Smooth muscle cell (in vitro differentiated cells): Measurements from ENCODE around the gene KRT73. TPM values are rescaled to one million over a fixed set of nuclear protein-coding genes. Genes with fewer than 3 reads are reported as not detected.

Experiments used
- DNase-seq: peaks from one replicate; lab custom pipeline; 2025; ENCODE audit not compliant: unreplicated experiment; lab: John Stamatoyannopoulos, UW
- H2AFZ ChIP-seq: fragments of 200-600 bp; sonication (generic); 2 replicates; pipeline ENCODE4 v1.6.0; 2016; ENCODE audit warnings: antibody characterized with exemption, low read depth, mild to moderate bottlenecking
- H3F3A ChIP-seq: fragments of 200-600 bp; sonication (generic); 2 replicates; pipeline ENCODE4 v1.6.0; 2017; ENCODE audit warnings: antibody characterized with exemption, low read depth
- H3K27ac ChIP-seq: fragments of 200-600 bp; sonication (generic); 2 replicates; pipeline ENCODE4 v1.5.1; 2016; ENCODE audit warnings: low read depth, mild to moderate bottlenecking
- H3K27me3 ChIP-seq: fragments of 200-600 bp; sonication (generic); 2 replicates; pipeline ENCODE4 v1.6.1; 2016; ENCODE audit warnings: low read depth, mild to moderate bottlenecking
- H3K36me3 ChIP-seq: fragments of 200-600 bp; sonication (generic); 2 replicates; pipeline ENCODE4 v1.5.1; 2016; ENCODE audit warnings: low read depth
- H3K4me1 ChIP-seq: fragments of 200-600 bp; sonication (generic); 2 replicates; pipeline ENCODE4 v1.5.1; 2016; ENCODE audit warnings: low read depth
- H3K4me2 ChIP-seq: fragments of 200-600 bp; sonication (generic); 2 replicates; pipeline ENCODE4 v1.6.0; 2016; ENCODE audit warnings: mild to moderate bottlenecking
- H3K4me3 ChIP-seq: fragments of 200-600 bp; sonication (generic); 2 replicates; pipeline ENCODE4 v1.5.1; 2016; ENCODE audit warnings: mild to moderate bottlenecking
- H3K79me2 ChIP-seq: fragments of 200-600 bp; sonication (generic); 2 replicates; pipeline ENCODE4 v1.6.0; 2016; ENCODE audit warnings: low read depth, mild to moderate bottlenecking
- H3K9ac ChIP-seq: fragments of 200-600 bp; sonication (generic); 2 replicates; pipeline ENCODE4 v1.6.0; 2016; ENCODE audit warnings: low read depth
- H3K9me3 ChIP-seq: fragments of 200-600 bp; sonication (generic); replicated peaks from 2 replicates; pipeline ENCODE4 v1.5.1; 2016; ENCODE audit warnings: low read depth
- H4K20me1 ChIP-seq: fragments of 200-600 bp; sonication (generic); 2 replicates; pipeline ENCODE4 v1.6.0; 2016; ENCODE audit warnings: low read depth
- CTCF ChIP-seq: fragments of 200-600 bp; sonication (generic); IDR thresholded peaks from 2 replicates; pipeline ENCODE4 v1.5.1; 2017; ENCODE audit warnings: borderline replicate concordance, mild to moderate bottlenecking, antibody characterized with exemption; ENCODE audit not compliant: insufficient read depth, poor library complexity, severe bottlenecking
- WGBS: methylation state at CpG from one replicate; pipeline ENCODE4 v1.1.7; 2016; ENCODE audit warnings: low lambda C conversion rate; 5-methylcytosine and 5-hydroxymethylcytosine counted together
- polyA plus RNA-seq: library from polyadenylated mRNA; unstranded; fragments of >200 nt; fragmentation: Nextera tagmentation; extraction: Ambion mirVana; gene quantifications from 2 replicates; pipeline ENCODE4 v1.2.1, GENCODE V29; 2016
- total RNA-seq: library from RNA; depleted of rRNA; stranded (reverse); fragments of >200 nt; gene quantifications from 2 replicates; pipeline ENCODE4 v1.2.3, GENCODE V29; 2014

Gene KRT73
- total and polyA plus RNA-seq, 2 experiments from 2014 or later = not detected

GRCh38 chr12:52651726-52652261, 33.4 kb upstream of the KRT73 start, which contains the start of gene KRT2:
Gene KRT2, minus strand, starts transcription at chr12:52652211. Its CDS starts 69 bp downstream, at chr12:52652142.
- Histone ChIP-seq H3K27me3 (peaks cover 37% of the 10 kb centered on the region), H3F3A (no peaks in the 10 kb centered on the region), H3K36me3 (no peaks in the 10 kb centered on the region), H3K4me2 (no peak within 1 kb of the TSS), H3K9ac (no peak within 1 kb of the TSS), H3K4me3 (no peak within 1 kb of the TSS), H3K79me2 (no peaks in the 10 kb centered on the region), H3K9me3 (no peaks in the 10 kb centered on the region), H3K4me1 (peaks cover 3% of the 10 kb centered on the region), H4K20me1 (no peaks in the 10 kb centered on the region), H2AFZ (no peak within 1 kb of the TSS), H3K27ac (no peak within 1 kb of the TSS)
- WGBS = 92% methylated on average over 16 of the region's 16 CpGs
- no peak for TF ChIP-seq CTCF
- DNase-seq = no peak

GRCh38 chr12:52650520-52651081, 32.2 kb upstream of the KRT73 start:
- Histone ChIP-seq H4K20me1 (no peaks in the 10 kb centered on the region), H3K4me2 (peak overlapping the region; percentile 2), H3K36me3 (no peaks in the 10 kb centered on the region), H3F3A (no peaks in the 10 kb centered on the region), H3K27me3 (peaks cover 48% of the 10 kb centered on the region), H3K4me3 (no peak overlapping the region), H2AFZ (no peak overlapping the region), H3K9ac (no peak overlapping the region), H3K9me3 (no peaks in the 10 kb centered on the region), H3K4me1 (peaks cover 3% of the 10 kb centered on the region), H3K79me2 (no peaks in the 10 kb centered on the region), H3K27ac (no peak overlapping the region)
- 74% methylated on average over 12 of the region's 12 CpGs for WGBS
- no peak for TF ChIP-seq CTCF
- no peak for DNase-seq

GRCh38 chr12:52649066-52649465, 30.7 kb upstream of the KRT73 start:
- WGBS = 79% methylated on average over 6 of the region's 6 CpGs
- H3K4me2 ChIP-seq = no peak overlapping the region

More at GRCh38 chr12:52649066-52649465, 30.7 kb upstream of the KRT73 start:
- DNase-seq = no peak
- Histone ChIP-seq H3K27ac (no peak overlapping the region), H4K20me1 (no peaks in the 10 kb centered on the region), H2AFZ (no peak overlapping the region), H3K27me3 (peaks cover 40% of the 10 kb centered on the region), H3K36me3 (no peaks in the 10 kb centered on the region), H3K4me1 (peaks cover 3% of the 10 kb centered on the region), H3K9ac (no peak overlapping the region), H3K9me3 (no peaks in the 10 kb centered on the region), H3K79me2 (no peaks in the 10 kb centered on the region), H3F3A (no peaks in the 10 kb centered on the region), H3K4me3 (no peak overlapping the region)
- TF ChIP-seq CTCF = no peak
